PFSK-1 (cell line): ENCODE results near the gene TOLLIP.

Experiments used
- POLR2AphosphoS5 ChIP-seq: IDR thresholded peaks from 2 replicates; pipeline ENCODE4 v1.6.1; 2012; ENCODE audit warnings: low read depth, mild to moderate bottlenecking, control low read depth, low read length, moderate library complexity
- REST ChIP-seq, 2 experiments: IDR thresholded peaks; 2 replicates each; pipeline versions ENCODE4 v1.6.1 to v1.8.0; 2011 to 2012; ENCODE audit warnings: low read depth in 2 of 2, low read length in 2 of 2, control low read depth in 1 of 2, inconsistent platforms in 1 of 2, mild to moderate bottlenecking in 1 of 2, moderate library complexity in 1 of 2; ENCODE audit not compliant: insufficient read depth in 1 of 2
- TAF1 ChIP-seq: IDR thresholded peaks from 2 replicates; pipeline ENCODE4 v1.6.1; 2012; ENCODE audit warnings: low read length, control low read depth, borderline replicate concordance; ENCODE audit not compliant: insufficient read depth

- TF ChIP-seq POLR2AphosphoS5 (no peak), TAF1 (no peak), REST (IDR thresholded peaks at IDR 0.05; ENCODE audit: insufficient read depth in 1 of 2, low read depth in 2 of 2, low read length in 2 of 2) (no peak)
Measured at GRCh38 chr11:1252371-1253102, 56.9 kb downstream of the TOLLIP start.
